Muscle of arm (tissue), 12 donors: ENCODE data around the gene ARRDC5. TPM values are rescaled to one million over a fixed set of nuclear protein-coding genes. Genes with fewer than 3 reads are reported as not detected.
"Not testable (repeated sequence)": the region's sequence is repeated elsewhere in the genome, so short reads cannot be mapped to it uniquely, and the experiment has no call there.

Experiments
- DNase-seq: peaks from one replicate; pipeline ENCODE4 v3.0.0-alpha.2; 2013
- polyA plus RNA-seq, 12 donors: library from polyadenylated mRNA; unstranded; fragments of 120-200 nt; gene quantifications; one replicate each; pipeline ENCODE4 v1.2.1, GENCODE V29; 2013; ENCODE audit not compliant: insufficient read length in 12 of 12

The ARRDC5 gene
- polyA plus RNA-seq, 12 donors, result 0.10 to 0.41 (median 0.15) TPM; not detected in 7

- DNase-seq, result no peak
These were observed 32.5 kb downstream of the ARRDC5 start for GRCh38 chr19:4870025-4870700.

GRCh38 chr19:4868286-4868834 is 34.3 kb downstream of the ARRDC5 start:
- DNase-seq, result no peak

GRCh38 chr19:4867534-4868285 is 35.0 kb downstream of the ARRDC5 start, which contains the start of gene PLIN3:
Gene PLIN3 (minus strand): TSS chr19:4867667. CDS start chr19:4861394, 6,273 bp downstream.
- DNase-seq, result peak; percentile 96

GRCh38 chr19:4866595-4867424 is 35.9 kb downstream of the ARRDC5 start:
- peak; percentile 55 for DNase-seq

- DNase-seq, result no peak
These were observed 41.5 kb downstream of the ARRDC5 start for GRCh38 chr19:4861147-4861546.

- no peak for DNase-seq
These were observed 43.0 kb downstream of the ARRDC5 start for GRCh38 chr19:4859697-4860096.

- not testable (repeated sequence) for DNase-seq
These were observed 46.2 kb downstream of the ARRDC5 start for GRCh38 chr19:4856468-4856867.

GRCh38 chr19:4853506-4853905 is 49.2 kb downstream of the ARRDC5 start:
- not testable (repeated sequence) for DNase-seq

GRCh38 chr19:4852484-4852883 is 50.2 kb downstream of the ARRDC5 start:
- no peak for DNase-seq

- DNase-seq, result peak; percentile 51
These were observed 51.0 kb downstream of the ARRDC5 start for GRCh38 chr19:4851551-4852290.

GRCh38 chr19:4849019-4849418 is 53.7 kb downstream of the ARRDC5 start:
- DNase-seq, result no peak

- no peak for DNase-seq
These were observed 55.3 kb downstream of the ARRDC5 start for GRCh38 chr19:4847190-4847973.

GRCh38 chr19:4845975-4846374 is 56.7 kb downstream of the ARRDC5 start:
- not testable (repeated sequence) for DNase-seq

- DNase-seq, result no peak
These were observed 58.1 kb downstream of the ARRDC5 start for GRCh38 chr19:4844348-4845179.

- DNase-seq, result no peak
These were observed 59.1 kb downstream of the ARRDC5 start for GRCh38 chr19:4843647-4843965.
